GM19467 (cell line): ENCODE results near the gene DNAAF2.
"Not testable (repeated sequence)": the region's sequence is repeated elsewhere in the genome, so short reads cannot be mapped to it uniquely, and the experiment has no call there.

ENCODE experiments used
- ATAC-seq: cut with Tn5 transposase; IDR thresholded peaks from one replicate; pipeline ENCODE4 v1.9.1; 2021; ENCODE audit warnings: mild to moderate bottlenecking, moderate library complexity; ENCODE audit not compliant: unreplicated experiment

DNAAF2 gene

DNA sequence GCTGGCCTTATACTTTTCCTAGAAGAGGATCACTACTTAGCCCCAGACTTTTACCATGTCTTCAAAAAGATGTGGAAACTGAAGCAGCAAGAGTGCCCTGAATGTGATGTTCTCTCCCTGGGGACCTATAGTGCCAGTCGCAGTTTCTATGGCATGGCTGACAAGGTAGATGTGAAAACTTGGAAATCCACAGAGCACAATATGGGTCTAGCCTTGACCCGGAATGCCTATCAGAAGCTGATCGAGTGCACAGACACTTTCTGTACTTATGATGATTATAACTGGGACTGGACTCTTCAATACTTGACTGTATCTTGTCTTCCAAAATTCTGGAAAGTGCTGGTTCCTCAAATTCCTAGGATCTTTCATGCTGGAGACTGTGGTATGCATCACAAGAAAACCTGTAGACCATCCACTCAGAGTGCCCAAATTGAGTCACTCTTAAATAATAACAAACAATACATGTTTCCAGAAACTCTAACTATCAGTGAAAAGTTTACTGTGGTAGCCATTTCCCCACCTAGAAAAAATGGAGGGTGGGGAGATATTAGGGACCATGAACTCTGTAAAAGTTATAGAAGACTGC is 12.9 kb downstream of the DNAAF2 start:
- ATAC-seq: no peak

DNA sequence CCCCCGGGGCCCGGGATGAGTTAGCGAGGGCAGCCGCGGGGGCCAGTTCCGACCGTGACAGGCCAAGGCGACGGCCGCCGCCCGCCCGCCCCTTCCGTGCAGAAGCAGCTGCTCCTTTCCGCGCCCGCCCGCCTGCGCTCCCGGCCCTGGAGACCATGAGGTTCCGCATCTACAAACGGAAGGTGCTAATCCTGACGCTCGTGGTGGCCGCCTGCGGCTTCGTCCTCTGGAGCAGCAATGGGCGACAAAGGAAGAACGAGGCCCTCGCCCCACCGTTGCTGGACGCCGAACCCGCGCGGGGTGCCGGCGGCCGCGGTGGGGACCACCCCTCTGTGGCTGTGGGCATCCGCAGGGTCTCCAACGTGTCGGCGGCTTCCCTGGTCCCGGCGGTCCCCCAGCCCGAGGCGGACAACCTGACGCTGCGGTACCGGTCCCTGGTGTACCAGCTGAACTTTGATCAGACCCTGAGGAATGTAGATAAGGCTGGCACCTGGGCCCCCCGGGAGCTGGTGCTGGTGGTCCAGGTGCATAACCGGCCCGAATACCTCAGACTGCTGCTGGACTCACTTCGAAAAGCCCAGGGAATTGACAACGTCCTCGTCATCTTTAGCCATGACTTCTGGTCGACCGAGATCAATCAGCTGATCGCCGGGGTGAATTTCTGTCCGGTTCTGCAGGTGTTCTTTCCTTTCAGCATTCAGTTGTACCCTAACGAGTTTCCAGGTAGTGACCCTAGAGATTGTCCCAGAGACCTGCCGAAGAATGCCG is 13.7 kb downstream of the DNAAF2 start:
- peak; percentile 20 for ATAC-seq

DNA sequence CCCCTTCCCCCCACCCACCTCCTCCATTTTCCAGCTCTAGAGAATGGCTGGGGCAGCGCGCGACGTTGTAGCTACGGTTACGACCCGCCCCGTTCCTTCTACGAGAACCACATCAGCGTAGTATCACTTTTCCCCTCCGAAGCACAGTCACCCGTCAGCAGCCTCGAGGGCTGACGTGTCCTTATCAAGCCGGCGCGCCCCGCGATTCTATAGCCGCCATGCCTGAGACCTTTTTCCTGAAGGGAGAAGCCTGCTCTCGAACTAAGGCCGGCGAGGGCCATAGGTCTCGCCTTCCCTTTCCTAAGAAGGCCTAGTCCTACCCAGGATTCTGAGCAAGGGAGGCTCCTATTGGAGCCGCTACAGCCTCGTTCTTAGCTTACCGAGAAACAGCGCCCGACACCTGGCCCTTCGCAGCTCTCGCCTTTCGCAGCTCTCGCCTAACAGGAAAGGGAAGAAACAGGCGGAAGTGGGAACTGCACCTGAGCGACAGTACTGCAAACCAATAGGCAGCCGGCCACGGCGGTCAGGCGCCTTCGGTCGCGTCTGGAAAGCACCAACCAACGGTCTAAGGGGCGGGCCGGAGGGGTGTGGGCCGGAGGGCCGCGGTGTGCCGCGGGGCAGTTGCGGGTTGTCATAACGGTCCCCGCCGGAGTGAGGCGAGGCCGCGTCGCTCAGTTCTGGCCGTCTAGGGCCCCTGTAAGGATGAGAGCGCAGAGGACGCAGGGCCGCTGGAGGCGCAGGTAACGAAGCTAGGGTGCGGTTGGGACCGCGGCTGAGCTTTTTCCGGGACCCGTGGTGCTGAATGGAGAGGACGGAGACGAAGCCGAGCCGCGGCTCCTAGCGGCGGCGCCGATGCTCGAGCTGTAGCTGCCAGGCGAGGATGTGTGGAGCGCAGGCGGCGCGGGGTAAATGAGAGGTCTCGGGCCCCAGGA is 14.6 kb downstream of the DNAAF2 start, which contains the start of the genes MGAT2 and RPL36AL:
Gene MGAT2, plus strand, starts transcription at position 618 of the 932 bp plus-strand sequence. CDS start 470 bp downstream, outside the sequence.
Gene RPL36AL, minus strand, starts transcription at position 445 of the 932 bp plus-strand sequence. CDS start 1,522 bp downstream, outside the sequence.
- ATAC-seq: peak; percentile 95

DNA sequence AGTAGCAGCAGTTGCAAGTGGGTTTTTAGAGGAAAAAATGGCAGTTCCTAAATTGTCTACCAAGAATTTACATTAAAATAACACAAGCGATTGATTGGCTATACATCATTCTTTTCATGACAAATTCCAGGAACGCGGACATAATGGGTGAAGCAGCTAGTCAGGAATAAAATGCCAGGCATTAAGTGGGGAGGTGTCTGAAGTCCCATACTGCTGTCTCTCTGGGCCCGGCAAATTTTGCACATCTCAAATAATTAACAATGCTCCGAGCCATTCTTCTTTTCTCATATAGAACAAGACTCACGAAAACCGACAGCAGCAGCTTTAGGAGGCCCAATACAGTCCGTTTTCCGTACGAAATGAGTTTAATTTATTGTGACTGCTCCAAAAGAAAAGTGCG is 15.3 kb downstream of the DNAAF2 start:
- ATAC-seq: no peak

DNA sequence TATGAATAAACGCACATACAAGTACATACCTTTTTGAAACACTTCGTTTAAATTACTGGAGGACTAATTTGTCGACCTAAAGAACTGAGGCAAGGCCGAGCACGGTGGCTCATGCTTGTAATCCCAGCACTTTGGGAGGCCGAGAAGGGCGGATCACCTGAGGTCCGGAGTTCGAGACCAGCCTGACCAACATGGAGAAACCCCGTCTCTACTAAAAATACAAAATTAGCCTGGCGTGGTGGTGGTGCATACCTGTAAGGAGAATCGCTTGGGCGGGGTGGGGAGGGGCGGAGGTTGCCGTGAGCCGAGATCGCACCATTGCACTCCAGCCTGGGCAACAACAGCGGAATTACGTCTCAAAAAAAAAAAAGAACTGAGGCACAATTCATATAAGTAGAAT is 15.8 kb downstream of the DNAAF2 start:
- ATAC-seq: not testable (repeated sequence)

DNA sequence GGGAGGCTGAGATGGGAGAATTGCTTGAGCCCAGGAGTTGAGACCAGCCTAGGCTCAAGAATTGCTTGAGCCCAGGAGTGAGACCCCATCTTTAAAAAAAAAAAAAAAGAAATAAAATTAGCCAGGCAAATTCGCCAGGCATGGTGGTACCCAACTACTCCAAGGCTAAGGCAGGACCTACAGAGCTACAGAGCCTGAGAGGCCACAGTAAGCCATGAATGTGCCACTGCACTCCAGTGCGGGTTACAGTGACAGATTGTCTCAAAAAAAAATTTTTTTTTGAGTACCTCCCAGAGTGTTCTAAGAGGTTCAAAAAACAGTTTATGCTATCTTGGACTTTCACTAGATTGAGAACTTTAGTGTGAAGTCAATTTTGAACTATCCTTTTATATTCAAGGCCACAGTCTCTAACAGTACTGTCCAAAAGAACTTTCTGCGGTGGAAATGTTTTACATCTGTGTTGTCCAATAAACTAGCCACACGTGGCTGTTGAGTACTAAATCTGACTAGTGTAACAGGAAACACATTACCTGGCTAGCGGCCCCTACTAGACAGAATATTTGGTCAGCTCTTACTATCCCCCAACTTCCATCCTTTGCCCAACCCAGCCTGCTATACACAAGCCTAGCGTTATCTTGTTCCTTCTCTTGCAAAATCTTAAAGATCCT is 17.1 kb downstream of the DNAAF2 start:
- ATAC-seq: no peak

DNA sequence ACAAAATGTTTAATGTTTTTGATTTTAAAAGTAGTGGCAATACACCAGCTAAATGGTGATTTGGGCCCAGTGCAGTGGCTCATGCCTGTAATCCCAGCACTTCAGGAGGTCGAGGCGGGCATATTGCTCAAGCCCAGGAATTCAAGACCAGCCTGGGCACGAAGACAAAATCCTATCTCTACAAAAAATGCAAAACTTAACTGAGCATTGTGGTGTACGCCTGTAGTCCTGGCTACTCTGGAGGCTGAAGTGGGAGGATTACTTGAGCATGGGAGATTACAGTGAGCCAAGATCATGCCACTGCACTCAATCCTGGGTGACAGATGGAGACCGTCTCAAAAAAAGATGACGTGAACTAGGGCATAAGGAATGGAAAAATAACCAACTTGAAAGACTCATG is 19.3 kb downstream of the DNAAF2 start:
- no peak for ATAC-seq

DNA sequence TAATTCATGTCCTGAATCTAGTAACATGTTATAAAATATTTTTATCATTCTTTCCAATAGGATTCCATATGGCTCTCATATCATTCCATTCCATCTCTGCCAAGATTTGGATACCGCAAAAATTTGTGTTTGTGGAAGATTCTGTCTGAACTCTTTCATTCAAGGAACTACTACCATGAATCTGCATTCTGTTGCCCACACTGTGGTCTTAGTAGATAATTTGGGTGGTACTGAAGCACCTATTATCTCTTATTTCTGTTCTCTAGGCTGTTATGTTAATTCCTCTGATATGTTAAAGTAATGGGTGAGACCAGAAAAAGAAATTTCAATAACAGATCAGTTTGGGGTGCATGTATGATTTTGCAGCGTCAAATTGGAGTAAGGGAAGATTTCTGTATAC is 20.8 kb downstream of the DNAAF2 start:
- no peak for ATAC-seq

DNA sequence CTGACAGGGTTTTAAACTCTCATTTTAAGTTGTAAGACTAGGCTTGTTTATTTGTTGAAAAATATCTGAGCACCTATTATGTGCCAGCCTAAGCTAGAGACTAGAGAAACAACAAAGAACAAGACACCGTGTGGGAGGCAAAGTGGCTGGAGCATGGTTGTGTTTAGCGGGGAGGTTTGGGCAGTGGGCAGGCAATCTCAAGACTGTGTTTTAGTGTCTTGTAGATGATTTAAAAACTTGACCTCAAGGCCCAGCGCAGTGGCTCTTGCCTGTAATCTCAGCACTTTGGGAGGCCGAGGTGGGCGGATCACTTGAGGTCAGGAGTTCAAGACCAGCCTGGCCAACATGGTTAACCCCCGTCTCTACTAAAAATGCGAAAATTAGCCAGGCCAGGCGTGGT is 22.4 kb downstream of the DNAAF2 start:
- ATAC-seq: no peak

DNA sequence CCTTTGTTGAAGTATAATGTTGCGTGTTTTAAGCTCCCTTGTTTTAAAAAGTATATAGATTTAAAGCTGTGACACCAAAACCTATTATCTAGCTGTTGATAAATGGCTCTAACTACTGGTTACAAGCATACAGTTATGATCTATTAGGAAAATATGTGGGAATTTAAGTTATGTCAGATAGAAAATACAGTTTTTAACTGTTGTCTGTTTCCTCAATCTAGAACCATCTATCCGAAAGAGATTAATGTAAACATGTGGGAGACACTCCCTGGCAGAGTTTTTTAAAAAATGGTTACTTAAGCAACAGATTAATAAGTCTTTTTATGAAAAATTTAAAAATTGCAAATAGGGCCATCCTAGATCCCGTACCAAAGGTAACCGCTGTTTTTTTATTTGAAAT is 22.8 kb downstream of the DNAAF2 start:
- ATAC-seq: no peak

DNA sequence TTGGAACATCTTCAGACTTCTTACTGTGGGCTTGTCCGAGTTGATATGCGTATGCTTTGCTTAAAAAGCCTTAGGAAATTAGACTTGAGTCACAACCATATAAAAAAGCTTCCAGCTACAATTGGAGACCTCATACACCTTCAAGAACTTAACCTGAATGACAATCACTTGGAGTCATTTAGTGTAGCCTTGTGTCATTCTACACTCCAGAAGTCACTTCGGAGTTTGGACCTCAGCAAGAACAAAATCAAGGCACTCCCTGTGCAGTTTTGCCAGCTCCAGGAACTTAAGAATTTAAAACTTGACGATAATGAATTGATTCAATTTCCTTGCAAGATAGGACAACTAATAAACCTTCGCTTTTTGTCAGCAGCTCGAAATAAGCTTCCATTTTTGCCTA is 27.5 kb downstream of the DNAAF2 start:
- ATAC-seq: no peak

DNA sequence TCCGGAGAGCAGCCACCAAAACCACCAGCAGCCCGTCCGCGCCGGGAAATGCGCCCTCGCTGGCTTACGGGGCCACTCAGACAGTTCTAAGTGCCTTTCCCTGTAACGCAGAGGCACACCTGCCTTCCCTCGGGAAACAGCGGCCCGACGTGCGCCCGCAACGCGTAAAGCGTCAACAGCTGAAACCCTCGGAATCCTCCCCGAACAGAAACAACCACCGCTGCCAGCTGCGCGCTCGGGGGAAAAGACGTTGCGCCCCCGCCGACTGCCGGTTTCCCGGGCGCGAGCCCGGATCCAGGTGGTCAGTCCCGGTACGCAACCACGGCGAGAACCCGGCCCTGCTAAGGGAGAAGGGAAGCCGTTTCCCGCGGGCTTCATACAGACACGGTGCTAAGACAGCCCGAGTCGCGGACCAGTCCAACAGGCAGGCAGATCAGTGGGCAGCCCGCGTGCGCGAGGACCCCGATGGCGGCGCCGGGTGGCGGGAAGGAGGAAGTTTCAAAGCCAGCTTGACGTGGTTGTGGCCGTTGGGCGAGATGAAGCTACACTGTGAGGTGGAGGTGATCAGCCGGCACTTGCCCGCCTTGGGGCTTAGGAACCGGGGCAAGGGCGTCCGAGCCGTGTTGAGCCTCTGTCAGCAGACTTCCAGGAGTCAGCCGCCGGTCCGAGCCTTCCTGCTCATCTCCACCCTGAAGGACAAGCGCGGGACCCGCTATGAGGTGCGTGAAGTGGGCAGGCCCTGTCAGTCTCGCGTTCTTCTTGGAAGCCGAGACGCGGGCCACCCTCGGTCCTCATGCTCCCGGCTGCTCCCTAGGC is 36.4 kb downstream of the DNAAF2 start, which contains the start of gene LRR1:
Gene LRR1, plus strand, starts transcription at position 456 of the 816 bp plus-strand sequence. Its CDS starts 81 bp downstream, at position 537.
- ATAC-seq: peak; percentile 47

DNA sequence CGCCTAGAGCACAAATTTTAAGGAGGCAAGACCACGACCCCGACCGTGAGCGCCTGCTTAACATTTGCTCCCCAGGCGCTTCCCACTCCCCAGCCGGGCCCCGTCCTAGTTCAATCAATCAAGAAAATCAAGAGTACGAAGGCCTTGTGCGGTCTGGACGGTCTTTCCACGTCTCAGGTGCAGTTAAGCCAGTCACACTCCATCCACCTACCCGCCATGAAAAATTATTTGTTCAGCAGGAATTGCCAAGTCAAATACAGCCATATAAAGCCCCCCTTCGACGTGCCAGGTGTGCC is 36.9 kb downstream of the DNAAF2 start:
- no peak for ATAC-seq

DNA sequence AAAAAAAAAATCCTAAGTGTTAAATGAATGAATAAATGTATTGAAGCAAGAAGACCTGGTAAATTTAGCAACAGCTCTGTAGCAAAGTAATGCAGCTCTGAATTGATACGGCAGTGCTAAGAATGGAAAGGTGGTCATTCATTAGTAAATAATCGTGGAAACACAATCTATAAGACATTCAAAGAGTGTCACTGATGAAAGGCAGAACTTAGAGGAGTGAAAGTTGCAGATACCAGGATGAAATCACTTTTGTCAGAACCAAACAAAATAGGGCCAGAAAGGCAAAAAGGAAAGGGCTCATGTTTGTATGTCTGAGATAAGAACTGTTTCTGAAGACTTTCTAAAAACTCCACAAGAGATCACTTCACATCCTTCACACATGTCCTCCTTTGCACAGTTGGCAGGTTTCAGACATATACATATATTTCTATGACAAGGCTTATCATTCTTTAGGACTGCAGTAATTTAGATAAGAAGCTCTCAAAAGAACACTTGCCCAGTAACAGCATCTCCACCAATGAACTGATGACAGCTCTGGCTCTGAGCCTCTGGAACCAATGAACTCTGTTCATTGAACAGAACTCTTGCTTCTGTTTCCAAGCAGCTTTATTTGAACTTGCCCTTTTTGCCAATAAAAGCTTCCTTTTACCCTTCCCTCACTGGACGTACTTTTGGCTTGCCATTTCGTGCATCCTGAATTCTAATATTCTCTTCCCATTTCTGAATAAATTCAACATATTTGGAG is 40.5 kb downstream of the DNAAF2 start:
- ATAC-seq: no peak

DNA sequence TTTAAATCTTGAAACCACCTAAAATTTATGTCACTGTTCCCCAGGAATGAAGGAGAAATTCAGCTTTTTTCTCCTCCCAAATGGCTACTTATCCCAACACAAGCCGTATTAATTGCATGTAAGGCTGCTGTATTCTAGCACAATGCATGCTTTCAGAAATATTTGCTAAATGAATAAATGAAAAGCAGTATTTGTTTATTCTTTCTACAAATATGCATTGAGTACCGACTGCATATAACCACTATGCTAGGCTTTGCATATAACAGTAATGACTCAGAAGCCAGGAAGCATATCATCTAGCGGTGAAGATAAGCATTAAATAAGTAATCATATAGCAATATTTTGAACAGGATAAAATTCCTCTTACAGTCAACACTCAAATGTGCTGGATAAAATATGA is 42.0 kb downstream of the DNAAF2 start:
- ATAC-seq: no peak

DNA sequence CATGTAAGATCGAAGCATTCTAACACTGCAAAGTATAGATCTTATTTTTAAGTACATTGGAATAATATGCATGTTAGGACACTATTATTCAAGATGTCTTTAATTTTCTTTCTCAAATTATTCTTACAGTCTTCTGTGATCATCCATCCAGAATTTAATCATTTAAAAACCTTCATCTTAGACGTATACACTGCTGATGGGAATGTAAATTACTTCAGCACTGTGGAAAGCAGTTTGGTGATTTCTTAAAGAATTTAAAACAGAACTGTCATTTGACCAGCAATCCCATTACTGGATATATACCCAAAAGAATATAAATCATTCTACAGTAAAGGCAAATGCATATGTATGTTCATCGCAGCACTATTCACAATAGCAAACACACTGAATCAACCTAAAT is 45.7 kb downstream of the DNAAF2 start:
- ATAC-seq: no peak

DNA sequence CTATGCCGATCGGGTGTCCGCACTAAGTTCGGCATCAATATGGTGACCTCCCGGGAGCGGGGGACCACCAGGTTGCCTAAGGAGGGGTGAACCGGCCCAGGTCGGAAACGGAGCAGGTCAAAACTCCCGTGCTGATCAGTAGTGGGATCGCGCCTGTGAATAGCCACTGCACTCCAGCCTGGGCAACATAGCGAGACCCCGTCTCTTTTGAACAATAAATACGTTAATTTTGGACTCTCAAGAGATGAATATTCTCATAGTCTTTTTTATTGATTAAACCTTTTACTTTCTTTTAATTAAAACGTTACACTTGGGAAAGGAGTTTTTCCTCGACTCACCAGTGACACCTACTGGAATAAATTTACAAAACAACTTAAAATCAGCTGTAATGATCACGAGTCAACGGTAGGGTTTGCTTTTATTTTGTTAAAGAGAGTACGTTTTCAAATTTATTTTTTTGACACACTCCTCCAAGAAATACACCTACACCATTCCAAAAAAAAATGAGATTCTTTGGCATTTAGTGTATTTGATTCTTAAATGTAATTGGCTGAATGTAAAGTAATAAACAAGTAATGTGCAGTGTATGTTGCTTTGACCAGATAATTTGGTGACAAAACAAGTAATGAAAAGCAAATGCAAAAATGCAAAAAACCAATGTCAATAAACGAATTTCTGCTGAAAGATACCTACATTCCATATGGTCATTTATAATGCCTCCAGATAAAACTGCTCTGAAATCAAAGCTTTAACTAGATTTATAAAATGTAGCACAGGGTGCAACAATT is 48.2 kb downstream of the DNAAF2 start:
- peak; percentile 30 for ATAC-seq

DNA sequence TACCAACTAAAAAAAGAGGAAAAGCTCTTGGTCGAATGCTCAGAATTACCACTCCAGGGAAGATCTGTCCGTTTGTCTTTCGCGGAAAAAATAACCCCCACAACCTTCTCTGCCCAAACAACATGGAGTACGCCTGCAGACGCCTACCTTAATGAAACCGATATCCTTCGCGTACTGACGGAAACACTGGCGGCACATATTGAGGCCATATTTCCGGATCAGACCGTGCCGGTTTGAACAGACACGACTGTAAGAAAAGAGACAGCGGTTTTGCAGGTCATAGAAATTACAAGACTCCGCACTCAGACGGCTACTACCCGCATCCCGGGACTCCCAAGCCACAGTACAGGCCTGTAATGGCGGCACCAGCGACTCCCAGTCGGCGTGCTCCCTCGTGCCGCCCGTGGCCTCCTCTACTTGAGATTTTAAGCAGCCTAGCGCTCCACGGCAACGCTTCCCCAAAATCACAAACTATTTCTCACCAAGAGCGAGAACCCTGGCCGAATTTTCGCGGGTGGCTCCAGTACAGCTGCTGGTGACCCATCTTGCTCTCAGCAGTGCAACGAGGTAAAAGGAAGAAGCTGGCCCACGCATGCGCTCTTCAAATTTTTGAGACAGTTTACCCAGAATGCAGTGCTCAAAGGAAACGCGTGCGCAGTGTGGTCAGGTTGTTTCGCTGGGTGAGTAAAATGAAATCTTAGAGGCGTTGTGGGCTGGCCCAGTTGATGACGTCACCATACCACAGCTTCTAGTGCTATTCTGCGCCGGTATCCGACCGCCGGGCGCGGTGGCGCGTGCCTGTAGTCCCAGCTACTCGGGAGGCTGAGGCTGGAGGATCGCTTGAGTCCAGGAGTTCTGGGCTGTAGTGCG is 49.0 kb downstream of the DNAAF2 start, which contains the start of gene RPS29:
Gene RPS29, minus strand, starts transcription at position 578 of the 870 bp plus-strand sequence. Its CDS starts 34 bp downstream, at position 544.
- ATAC-seq: peak; percentile 87
